ENCODE measurements around the gene PLCG2.

DNA sequence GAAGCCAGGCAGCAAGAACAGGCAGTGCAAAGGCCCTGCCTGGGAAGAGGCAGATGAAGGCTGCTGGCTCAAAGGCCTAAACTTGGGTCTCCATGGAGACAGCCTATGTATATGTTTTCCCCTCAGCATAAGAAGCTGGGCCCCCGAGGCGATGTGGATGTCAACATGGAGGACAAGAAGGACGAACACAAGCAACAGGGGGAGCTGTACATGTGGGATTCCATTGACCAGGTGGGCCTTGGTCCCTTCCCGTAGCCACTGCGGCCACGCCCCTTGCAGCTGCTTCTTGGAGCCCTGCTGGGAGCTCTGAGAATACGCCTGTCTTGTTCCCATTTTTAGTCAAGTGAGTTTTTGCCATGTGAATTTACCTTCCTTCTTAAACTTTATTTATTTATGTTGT lies 126.2 kb downstream of the PLCG2 start:
- TF ChIP-seq CTCF (IDR thresholded peaks at IDR 0.05) (no peak), ZFX (IDR thresholded peaks at IDR 0.05; ENCODE audit: borderline replicate concordance) (no peak)
